H9 (cell line): Measurements from ENCODE around the gene XXYLT1. TPM values are rescaled to one million over a fixed set of nuclear protein-coding genes. Genes with fewer than 3 reads are reported as not detected.

Experiments
- DNase-seq: peaks from one replicate; pipeline ENCODE4 v3.0.0-alpha.2; 2017
- H2AFZ ChIP-seq: one replicate; pipeline ENCODE4 v1.6.1; 2013; ENCODE audit warnings: mild to moderate bottlenecking, low read length, control low read depth, moderate library complexity
- H2AK5ac ChIP-seq: 2 replicates; pipeline ENCODE4 v1.6.1; 2013; ENCODE audit warnings: low read length, control low read depth, mixed read lengths; ENCODE audit not compliant: insufficient read length
- H2BK120ac ChIP-seq: one replicate; pipeline ENCODE4 v1.6.1; 2013; ENCODE audit warnings: low read depth, mild to moderate bottlenecking, low read length, control low read depth, inconsistent platforms; ENCODE audit not compliant: poor library complexity, severe bottlenecking
- H2BK12ac ChIP-seq: 2 replicates; pipeline ENCODE4 v1.6.1; 2013; ENCODE audit warnings: low read length, control low read depth, mixed read lengths, low read depth; ENCODE audit not compliant: insufficient read length
- H2BK15ac ChIP-seq: 2 replicates; pipeline ENCODE4 v1.6.1; 2013; ENCODE audit warnings: low read depth, low read length, control low read depth
- H2BK20ac ChIP-seq: one replicate; pipeline ENCODE4 v1.6.1; 2013; ENCODE audit warnings: low read depth, mild to moderate bottlenecking, low read length, control low read depth, inconsistent platforms; ENCODE audit not compliant: poor library complexity, severe bottlenecking
- H2BK5ac ChIP-seq: 2 replicates; pipeline ENCODE4 v1.6.1; 2013; ENCODE audit warnings: low read length, control low read depth, mixed read lengths; ENCODE audit not compliant: insufficient read length
- H3K14ac ChIP-seq: 2 replicates; pipeline ENCODE4 v1.6.1; 2013; ENCODE audit warnings: low read length, control low read depth; ENCODE audit not compliant: insufficient read depth
- H3K18ac ChIP-seq: 2 replicates; pipeline ENCODE4 v1.6.1; 2013; ENCODE audit warnings: low read depth, mild to moderate bottlenecking, mixed read lengths, low read length, control low read depth; ENCODE audit not compliant: insufficient read length
- H3K23ac ChIP-seq: 2 replicates; pipeline ENCODE4 v1.6.1; 2013; ENCODE audit warnings: low read length, control low read depth, mixed read lengths, low read depth; ENCODE audit not compliant: insufficient read length
- H3K23me2 ChIP-seq: 2 replicates; pipeline ENCODE4 v1.6.1; 2013; ENCODE audit warnings: low read depth, mild to moderate bottlenecking, mixed read lengths, low read length, control low read depth; ENCODE audit not compliant: insufficient read length, poor library complexity, severe bottlenecking
- H3K27ac ChIP-seq: 2 replicates; pipeline ENCODE4 v1.5.1; 2013; ENCODE audit warnings: low read length, control low read depth, mixed read lengths, low read depth; ENCODE audit not compliant: insufficient read length
- H3K27me3 ChIP-seq: 2 replicates; pipeline ENCODE4 v1.6.1; 2013; ENCODE audit warnings: low read length, control low read depth, inconsistent platforms; ENCODE audit not compliant: insufficient read depth
- H3K4ac ChIP-seq: 2 replicates; pipeline ENCODE4 v1.6.1; 2013; ENCODE audit warnings: low read depth, mild to moderate bottlenecking, control low read depth, inconsistent platforms, low read length, moderate library complexity
- H3K4me1 ChIP-seq: 2 replicates; pipeline ENCODE4 v1.6.1; 2013; ENCODE audit warnings: low read length, control low read depth, inconsistent platforms; ENCODE audit not compliant: insufficient read depth
- H3K4me2 ChIP-seq: 2 replicates; pipeline ENCODE4 v1.6.1; 2013; ENCODE audit warnings: low read length, control low read depth, mixed read lengths; ENCODE audit not compliant: insufficient read length, insufficient read depth
- H3K56ac ChIP-seq: 2 replicates; pipeline ENCODE4 v1.6.1; 2013; ENCODE audit warnings: low read depth, mild to moderate bottlenecking, mixed read lengths, low read length, control low read depth; ENCODE audit not compliant: insufficient read length
- H3K79me1 ChIP-seq: 2 replicates; pipeline ENCODE4 v1.6.1; 2013; ENCODE audit warnings: low read depth, mild to moderate bottlenecking, moderate library complexity, low read length, control low read depth, inconsistent platforms; ENCODE audit not compliant: insufficient read depth, poor library complexity, severe bottlenecking
- H3K79me2 ChIP-seq: 2 replicates; pipeline ENCODE4 v1.6.1; 2013; ENCODE audit warnings: low read length, control low read depth, inconsistent platforms; ENCODE audit not compliant: insufficient read depth
- H3K9ac ChIP-seq: 2 replicates; pipeline ENCODE4 v1.6.1; 2013; ENCODE audit warnings: low read length, control low read depth, mixed read lengths; ENCODE audit not compliant: insufficient read length; ENCODE audit errors: extremely low read depth
- H3K9me3 ChIP-seq: one replicate; pipeline ENCODE4 v1.6.1; 2013; ENCODE audit warnings: low read depth, low read length, inconsistent platforms; ENCODE audit not compliant: control insufficient read depth
- H3T11ph ChIP-seq: one replicate; pipeline ENCODE4 v1.6.1; 2013; ENCODE audit warnings: mild to moderate bottlenecking, low read length, control low read depth, inconsistent platforms
- H4K20me1 ChIP-seq: one replicate; pipeline ENCODE4 v1.6.1; 2013; ENCODE audit not compliant: control insufficient read depth, insufficient read length, insufficient read depth
- H4K5ac ChIP-seq: 2 replicates; pipeline ENCODE4 v1.6.1; 2013; ENCODE audit warnings: low read depth, mild to moderate bottlenecking, mixed read lengths, low read length, control low read depth; ENCODE audit not compliant: insufficient read length
- H4K8ac ChIP-seq: replicated peaks from 2 replicates; pipeline ENCODE4 v1.6.1; 2013; ENCODE audit warnings: low read length, control low read depth, mixed read lengths, low read depth; ENCODE audit not compliant: insufficient read length
- H4K91ac ChIP-seq: 2 replicates; pipeline ENCODE4 v1.6.1; 2013; ENCODE audit warnings: low read depth, mild to moderate bottlenecking, moderate library complexity, mixed read lengths, low read length, control low read depth; ENCODE audit not compliant: insufficient read length
- H3K27ac Mint-ChIP-seq, 3 experiments: 2 replicates in 2 of 3; 3 replicates in 1 of 3; pipeline ENCODE4 v1.8.0; 2020 to 2021; ENCODE audit warnings: mixed read lengths in 3 of 3, mild to moderate bottlenecking in 1 of 3, moderate library complexity in 1 of 3
- H3K27me3 Mint-ChIP-seq: 2 replicates; pipeline ENCODE4 v1.8.0; 2021; ENCODE audit warnings: low read depth, mild to moderate bottlenecking, moderate library complexity, mixed read lengths
- H3K36me3 Mint-ChIP-seq, 3 experiments: 2 replicates in 2 of 3; 3 replicates in 1 of 3; pipeline ENCODE4 v1.8.0; 2020 to 2021; ENCODE audit warnings: low read depth in 3 of 3, mixed read lengths in 3 of 3; ENCODE audit not compliant: insufficient read depth in 1 of 3
- H3K4me1 Mint-ChIP-seq, 2 experiments: 2 replicates each; pipeline ENCODE4 v1.8.0; 2020; ENCODE audit warnings: mixed read lengths in 2 of 2
- H3K4me3 Mint-ChIP-seq, 2 experiments: 2 replicates in 1 of 2; 3 replicates in 1 of 2; pipeline ENCODE4 v1.8.0; 2020 to 2021; ENCODE audit warnings: mild to moderate bottlenecking in 2 of 2, mixed read lengths in 2 of 2, moderate library complexity in 1 of 2
- H3K9me3 Mint-ChIP-seq, 2 experiments: 2 replicates in 1 of 2; 3 replicates in 1 of 2; pipeline ENCODE4 v1.8.0; 2020; ENCODE audit warnings: mild to moderate bottlenecking in 2 of 2, mixed read lengths in 2 of 2, moderate library complexity in 1 of 2
- WGBS: extraction: QIAGEN DNeasy Blood & Tissue Kit; methylation state at CpG from one replicate; pipeline ENCODE4 v1.1.7; 2013; ENCODE audit warnings: missing lambda C conversion rate, low lambda C conversion rate, mixed read lengths; ENCODE audit not compliant: insufficient read length; ENCODE audit errors: extremely low coverage; 5-methylcytosine and 5-hydroxymethylcytosine counted together
- total RNA-seq: library from RNA; stranded (reverse); gene quantifications from 2 replicates; pipeline ENCODE4 v1.2.1, GENCODE V29; 2021
- TF ChIP-seq, protein P1 (sequence below): fragments of 200-600 bp; sonication (generic); conservative IDR thresholded peaks from 3 replicates; pipeline ENCODE4 v1.8.0; 2021; ENCODE audit warnings: antibody characterized with exemption, mild to moderate bottlenecking

XXYLT1 gene
- total RNA-seq, 1 experiment from 2014 or later: 22.7 TPM

DNA sequence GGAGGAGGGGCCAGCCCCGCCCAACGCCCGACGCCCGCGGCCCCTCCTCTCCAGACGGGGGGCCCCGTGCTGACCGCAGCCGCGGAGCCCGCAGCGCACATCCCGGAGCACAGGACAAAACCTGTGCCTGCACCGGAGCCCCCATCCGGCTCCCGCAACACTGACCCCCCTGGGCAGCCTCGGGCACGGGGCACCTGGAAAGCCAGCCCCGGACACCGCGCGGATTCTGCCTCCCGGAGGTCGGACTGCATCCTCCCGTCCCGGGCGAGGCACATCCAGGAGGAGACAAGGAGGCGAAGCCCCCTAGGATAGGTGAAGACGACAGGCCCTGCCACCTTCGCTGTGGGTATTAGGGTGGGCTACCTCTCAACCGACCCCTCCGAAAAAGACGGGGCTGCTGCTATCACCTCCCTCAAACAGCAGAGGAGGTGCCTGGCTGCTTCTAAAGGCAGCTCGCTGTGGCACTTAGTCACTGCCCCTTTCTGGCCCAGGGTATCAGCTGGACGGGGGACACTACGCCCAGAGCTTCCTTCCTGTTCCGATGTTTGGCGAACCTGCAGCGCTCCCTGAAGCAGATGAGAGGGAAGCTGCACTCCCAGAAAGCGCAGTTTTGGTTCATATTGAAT, 10.6 kb downstream of the XXYLT1 start:
- no peaks in the 10 kb centered on the region; the same call in 1 of the 2 replicates for H3K27me3 Mint-ChIP-seq
- H3K4me1 Mint-ChIP-seq: peaks cover 27 to 39% of the 10 kb centered on the region in 2 experiments
- no peak overlapping the region for H3K27ac Mint-ChIP-seq

More for the DNA sequence above, 10.6 kb downstream of the XXYLT1 start:
- Histone ChIP-seq H3K4me2 (peak overlapping the region; percentile 53), H2BK12ac (no peak overlapping the region), H2AK5ac (no peak overlapping the region), H4K20me1 (no peaks in the 10 kb centered on the region), H4K5ac (no peak overlapping the region), H3K14ac (no peak overlapping the region), H4K8ac (no peak overlapping the region), H4K91ac (no peak overlapping the region), H3K79me2 (peaks cover 8% of the 10 kb centered on the region; the same call in 1 of the 2 replicates), H3K4ac (no peak overlapping the region), H3K23me2 (peaks cover 9% of the 10 kb centered on the region), H3K9ac (no peak overlapping the region), H2BK20ac (no peak overlapping the region), H3K27me3 (no peaks in the 10 kb centered on the region), H3K18ac (no peak overlapping the region), H3K4me1 (peaks cover 6% of the 10 kb centered on the region), H3K9me3 (no peaks in the 10 kb centered on the region), H3K27ac (no peak overlapping the region), H2BK15ac (no peak overlapping the region), H2AFZ (no peak overlapping the region), H3K23ac (no peak overlapping the region), H3T11ph (no peak overlapping the region), H2BK120ac (no peak overlapping the region), H2BK5ac (no peak overlapping the region), H3K56ac (no peak overlapping the region), H3K79me1 (no peaks in the 10 kb centered on the region)
- peak; percentile 78 for DNase-seq
- peaks cover 1 to 12% (median 5%) of the 10 kb centered on the region in 3 experiments; a peak in 6 of 7 replicates for H3K36me3 Mint-ChIP-seq
- no peaks in the 10 kb centered on the region for H3K9me3 Mint-ChIP-seq
- peak overlapping the region; percentile 59 to 78 for H3K4me3 Mint-ChIP-seq
- no CpG with 5 or more reads among the region's 41 CpGs for WGBS
- TF ChIP-seq, protein P1, sequence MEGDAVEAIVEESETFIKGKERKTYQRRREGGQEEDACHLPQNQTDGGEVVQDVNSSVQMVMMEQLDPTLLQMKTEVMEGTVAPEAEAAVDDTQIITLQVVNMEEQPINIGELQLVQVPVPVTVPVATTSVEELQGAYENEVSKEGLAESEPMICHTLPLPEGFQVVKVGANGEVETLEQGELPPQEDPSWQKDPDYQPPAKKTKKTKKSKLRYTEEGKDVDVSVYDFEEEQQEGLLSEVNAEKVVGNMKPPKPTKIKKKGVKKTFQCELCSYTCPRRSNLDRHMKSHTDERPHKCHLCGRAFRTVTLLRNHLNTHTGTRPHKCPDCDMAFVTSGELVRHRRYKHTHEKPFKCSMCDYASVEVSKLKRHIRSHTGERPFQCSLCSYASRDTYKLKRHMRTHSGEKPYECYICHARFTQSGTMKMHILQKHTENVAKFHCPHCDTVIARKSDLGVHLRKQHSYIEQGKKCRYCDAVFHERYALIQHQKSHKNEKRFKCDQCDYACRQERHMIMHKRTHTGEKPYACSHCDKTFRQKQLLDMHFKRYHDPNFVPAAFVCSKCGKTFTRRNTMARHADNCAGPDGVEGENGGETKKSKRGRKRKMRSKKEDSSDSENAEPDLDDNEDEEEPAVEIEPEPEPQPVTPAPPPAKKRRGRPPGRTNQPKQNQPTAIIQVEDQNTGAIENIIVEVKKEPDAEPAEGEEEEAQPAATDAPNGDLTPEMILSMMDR: no peak
